Measurements from ENCODE around the gene THAP8. TPM values are rescaled to one million over a fixed set of nuclear protein-coding genes. Genes with fewer than 3 reads are reported as not detected.

The THAP8 gene
- total RNA-seq, 3 donors from 2014 or later, result 8.6 to 11.0 (median 10.2) TPM

GRCh38 chr19:36028313-36029041 is 25.6 kb downstream of the THAP8 start:
- H3K27ac ChIP-seq, result no peak overlapping the region
- H3K4me1 ChIP-seq, result no peaks in the 10 kb centered on the region
- no peaks in the 10 kb centered on the region for H3K36me3 ChIP-seq
- no peak overlapping the region for H3K4me3 ChIP-seq
- no peaks in the 10 kb centered on the region for H3K9me3 ChIP-seq
- TF ChIP-seq POLR2A (IDR thresholded peaks at IDR 0.05), result no peak
- no peak for TF ChIP-seq POLR2AphosphoS5 (IDR thresholded peaks at IDR 0.05)
- no peak for TF ChIP-seq CTCF (IDR thresholded peaks at IDR 0.05)
- DNase-seq (ENCODE audit: low spot score in 2 of 2), result no peak
- intact Hi-C loops (cut with DNase I; ENCODE audit: low total_unique reads), result no loop called here
- H3K27me3 ChIP-seq, result no peaks in the 10 kb centered on the region

GRCh38 chr19:36027696-36028095 is 26.4 kb downstream of the THAP8 start:
- TF ChIP-seq POLR2AphosphoS5 (IDR thresholded peaks at IDR 0.05) (no peak), CTCF (IDR thresholded peaks at IDR 0.05) (no peak), POLR2A (IDR thresholded peaks at IDR 0.05) (no peak)
- H3K27me3 ChIP-seq, result no peaks in the 10 kb centered on the region
- no peaks in the 10 kb centered on the region for H3K4me1 ChIP-seq
- no peaks in the 10 kb centered on the region for H3K36me3 ChIP-seq
- H3K27ac ChIP-seq, result no peak overlapping the region
- no peak overlapping the region for H3K4me3 ChIP-seq
- DNase-seq (ENCODE audit: low spot score in 2 of 2), result no peak
- intact Hi-C loops (cut with DNase I; ENCODE audit: low total_unique reads), result no loop called here
- no peaks in the 10 kb centered on the region for H3K9me3 ChIP-seq

- no peaks in the 10 kb centered on the region for H3K36me3 ChIP-seq
- no peaks in the 10 kb centered on the region for H3K9me3 ChIP-seq
- intact Hi-C loops (cut with DNase I; ENCODE audit: low total_unique reads), result no loop called here
- H3K27ac ChIP-seq, result no peak overlapping the region
- TF ChIP-seq CTCF (IDR thresholded peaks at IDR 0.05) (no peak), POLR2AphosphoS5 (IDR thresholded peaks at IDR 0.05) (no peak), POLR2A (IDR thresholded peaks at IDR 0.05) (no peak)
- no peaks in the 10 kb centered on the region for H3K27me3 ChIP-seq
- H3K4me3 ChIP-seq, result no peak overlapping the region
- DNase-seq (ENCODE audit: low spot score in 2 of 2), result no peak
- no peaks in the 10 kb centered on the region for H3K4me1 ChIP-seq
Measured at GRCh38 chr19:36026091-36026876, 27.8 kb downstream of the THAP8 start.

- no peak overlapping the region for H3K4me3 ChIP-seq
- no peak for TF ChIP-seq CTCF (IDR thresholded peaks at IDR 0.05)
- no peak for TF ChIP-seq POLR2AphosphoS5 (IDR thresholded peaks at IDR 0.05)
- no peak for TF ChIP-seq POLR2A (IDR thresholded peaks at IDR 0.05)
- no peaks in the 10 kb centered on the region for H3K4me1 ChIP-seq
- DNase-seq (ENCODE audit: low spot score in 2 of 2), result no peak
- no peak overlapping the region for H3K27ac ChIP-seq
- no peaks in the 10 kb centered on the region for H3K36me3 ChIP-seq
- intact Hi-C loops (cut with DNase I; ENCODE audit: low total_unique reads), result no loop called here
- no peaks in the 10 kb centered on the region for H3K9me3 ChIP-seq
- H3K27me3 ChIP-seq, result no peaks in the 10 kb centered on the region
Measured at GRCh38 chr19:36025541-36025940, 28.5 kb downstream of the THAP8 start.

- Histone ChIP-seq H3K4me1 (no peaks in the 10 kb centered on the region), H3K9me3 (no peaks in the 10 kb centered on the region), H3K36me3 (no peaks in the 10 kb centered on the region), H3K4me3 (no peak overlapping the region), H3K27ac (no peak overlapping the region), H3K27me3 (no peaks in the 10 kb centered on the region)
- no peak for DNase-seq (ENCODE audit: low spot score in 2 of 2)
- intact Hi-C loops (cut with DNase I; ENCODE audit: low total_unique reads), result no loop called here
- no peak for TF ChIP-seq CTCF (IDR thresholded peaks at IDR 0.05)
- no peak for TF ChIP-seq POLR2AphosphoS5 (IDR thresholded peaks at IDR 0.05)
- no peak for TF ChIP-seq POLR2A (IDR thresholded peaks at IDR 0.05)
Measured at GRCh38 chr19:36023432-36023831, 30.7 kb downstream of the THAP8 start.
